ENCODE measurements around the gene KHDC4.

KHDC4 gene

GRCh38 chr1:155940482-155940992, 6.3 kb upstream of the KHDC4 start:
- TF ChIP-seq CTCF (conservative IDR thresholded peaks at IDR 0.05; ENCODE audit: low read length): no peak
- H3K4me3 ChIP-seq (ENCODE audit: low read length): no peak overlapping the region
- peak; percentile 76 for DNase-seq (ENCODE audit: low read depth)

- DNase-seq (ENCODE audit: low read depth): peak; percentile 70
- H3K4me3 ChIP-seq (ENCODE audit: low read length): no peak overlapping the region
- TF ChIP-seq CTCF (conservative IDR thresholded peaks at IDR 0.05; ENCODE audit: low read length): peak; percentile 74
Observed at GRCh38 chr1:155938220-155938627, 4.0 kb upstream of the KHDC4 start.

- H3K4me3 ChIP-seq (ENCODE audit: low read length): peak overlapping the region; percentile 97
- no peak for DNase-seq (ENCODE audit: low read depth)
- TF ChIP-seq CTCF (conservative IDR thresholded peaks at IDR 0.05; ENCODE audit: low read length): no peak
Observed at GRCh38 chr1:155934936-155935590, 850 bp upstream of the KHDC4 start.

GRCh38 chr1:155933591-155934096, 569 bp downstream of the KHDC4 start:
- peak overlapping the region; percentile 97 for H3K4me3 ChIP-seq (ENCODE audit: low read length)
- DNase-seq (ENCODE audit: low read depth): no peak
- no peak for TF ChIP-seq CTCF (conservative IDR thresholded peaks at IDR 0.05; ENCODE audit: low read length)

GRCh38 chr1:155932487-155932886, 1.7 kb downstream of the KHDC4 start:
- H3K4me3 ChIP-seq (ENCODE audit: low read length): peak overlapping the region; percentile 97; the same call in 1 of the 2 replicates
- TF ChIP-seq CTCF (conservative IDR thresholded peaks at IDR 0.05; ENCODE audit: low read length): no peak
- DNase-seq (ENCODE audit: low read depth): peak; percentile 58

GRCh38 chr1:155932081-155932480, 2.1 kb downstream of the KHDC4 start:
- no peak for DNase-seq (ENCODE audit: low read depth)
- H3K4me3 ChIP-seq (ENCODE audit: low read length): no peak overlapping the region
- TF ChIP-seq CTCF (conservative IDR thresholded peaks at IDR 0.05; ENCODE audit: low read length): no peak

Measured in AG10803 (cell line).